ENCODE measurements around the gene TEAD1.

TEAD1 gene

GRCh38 chr11:12769834-12770345, 95.7 kb downstream of the TEAD1 start:
- no peak for DNase-seq

DNA sequence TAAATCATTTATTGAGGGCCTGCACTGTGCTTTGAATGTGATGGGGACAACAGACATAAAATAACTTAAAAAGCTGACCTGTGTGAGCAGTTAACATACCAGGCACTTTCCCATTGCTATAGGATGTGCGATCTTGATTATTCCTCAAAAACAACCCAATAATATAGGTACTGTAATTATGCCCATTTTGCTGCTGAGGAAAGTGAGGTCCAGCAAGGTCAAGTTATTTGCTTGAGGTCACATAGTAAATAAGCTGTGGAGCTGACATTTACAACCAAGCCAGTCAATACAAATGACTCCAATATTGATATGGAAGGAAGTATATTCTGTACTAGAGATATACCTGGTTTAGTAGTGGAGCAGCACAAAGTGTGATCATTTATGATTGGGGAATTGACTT, 96.2 kb downstream of the TEAD1 start:
- DNase-seq = no peak

DNA sequence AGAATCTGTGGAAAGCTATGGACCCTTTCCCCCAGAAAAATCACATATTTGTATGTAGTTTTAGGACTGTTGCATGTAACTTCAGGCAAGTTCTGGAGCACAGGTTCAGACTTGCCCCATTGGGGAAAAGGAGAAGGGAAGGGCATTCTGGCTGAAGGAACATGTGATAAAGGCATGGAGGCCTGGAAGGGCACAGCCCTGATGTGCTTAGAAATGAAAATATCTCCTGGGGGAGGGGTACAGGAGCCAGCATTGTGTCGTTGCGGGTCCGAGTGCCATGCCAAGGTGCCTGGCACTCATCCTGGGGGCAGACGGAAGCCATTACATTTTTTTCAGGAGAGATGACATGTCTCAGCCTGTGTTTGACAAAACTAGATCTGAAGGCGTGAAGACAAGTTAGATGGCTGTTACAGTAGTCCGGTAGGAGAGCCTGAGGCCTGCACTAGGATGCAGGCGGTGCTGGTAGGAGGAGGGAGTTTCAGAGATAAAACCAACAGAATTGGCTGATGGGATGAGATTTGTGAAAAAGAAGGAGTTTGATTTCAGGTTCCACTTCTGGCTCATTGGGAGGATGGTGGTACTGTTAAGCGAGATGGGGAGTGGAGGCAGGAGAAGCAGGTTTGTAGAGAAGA, 96.9 kb downstream of the TEAD1 start:
- DNase-seq = no peak

DNA sequence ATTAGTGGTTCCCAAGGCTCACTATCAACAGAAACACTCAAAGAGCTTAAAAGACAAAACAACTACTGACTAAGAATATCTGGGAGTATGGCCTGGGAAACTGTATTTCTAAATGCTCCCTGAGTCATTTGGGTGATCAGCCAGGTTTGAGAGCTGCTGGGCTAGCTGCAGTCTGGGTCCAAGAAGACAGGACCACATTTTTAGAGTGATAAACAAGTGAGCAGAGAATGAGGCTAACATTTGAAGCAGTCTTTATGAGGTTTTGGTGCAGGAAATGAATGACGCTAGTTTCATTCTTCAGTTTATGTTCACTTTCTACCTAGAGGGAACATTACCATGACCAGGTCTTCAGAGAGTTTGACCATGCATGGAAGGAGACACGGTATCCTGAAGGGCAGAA, 97.7 kb downstream of the TEAD1 start:
- DNase-seq = no peak

- DNase-seq = no peak
Observed at GRCh38 chr11:12772324-12772723, 98.1 kb downstream of the TEAD1 start.

- DNase-seq = no peak
Observed at GRCh38 chr11:12773591-12773990, 99.4 kb downstream of the TEAD1 start.

- no peak for DNase-seq
Observed at GRCh38 chr11:12775955-12776354, 101.7 kb downstream of the TEAD1 start.

- DNase-seq = no peak
Observed at GRCh38 chr11:12777208-12777874, 103.1 kb downstream of the TEAD1 start.

- DNase-seq = no peak
Observed at GRCh38 chr11:12778240-12778905, 104.2 kb downstream of the TEAD1 start.

DNA sequence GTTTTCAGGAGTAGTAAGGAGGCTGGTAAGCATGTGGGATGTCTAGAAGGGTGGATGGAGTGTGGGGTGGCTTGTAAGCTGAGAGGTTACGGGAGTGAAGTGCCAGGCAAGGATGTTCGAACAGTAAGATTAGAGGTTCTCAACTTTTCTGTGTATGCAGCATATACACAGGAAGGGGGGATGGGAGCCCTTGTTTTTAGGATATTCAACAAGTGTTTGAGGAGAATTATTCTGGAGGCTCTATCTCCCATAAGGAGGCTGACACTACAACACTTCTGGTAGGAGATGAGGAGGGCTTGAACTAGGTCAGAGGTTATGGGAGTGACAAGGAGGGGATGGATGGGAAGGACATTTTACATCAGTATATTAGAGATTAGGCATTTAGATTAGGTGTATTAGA, 109.5 kb downstream of the TEAD1 start:
- no peak for DNase-seq

- DNase-seq = no peak
Observed at GRCh38 chr11:12784445-12784844, 110.2 kb downstream of the TEAD1 start.

- no peak for DNase-seq
Observed at GRCh38 chr11:12784987-12785386, 110.8 kb downstream of the TEAD1 start.

DNA sequence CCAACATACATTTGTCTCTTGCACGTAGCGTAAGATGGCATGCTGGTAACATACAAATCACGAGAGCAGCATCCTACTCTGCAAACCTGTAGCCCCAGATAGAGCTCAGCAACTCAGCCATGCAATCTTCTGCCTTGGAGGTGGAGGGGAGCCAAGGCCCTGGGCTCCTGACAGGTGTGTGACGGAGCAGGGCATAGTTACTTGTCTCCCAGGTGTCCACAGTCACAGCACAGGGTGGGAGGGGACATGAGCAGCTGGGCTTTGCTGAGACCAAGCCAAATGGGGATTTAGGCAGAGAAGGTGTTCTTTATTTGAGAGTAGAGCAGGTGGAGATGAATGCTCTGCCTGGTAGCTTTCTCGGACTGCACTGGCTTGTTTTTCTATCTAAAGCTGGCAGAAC, 111.7 kb downstream of the TEAD1 start:
- no peak for DNase-seq

GRCh38 chr11:12786450-12786849, 112.2 kb downstream of the TEAD1 start:
- no peak for DNase-seq

DNA sequence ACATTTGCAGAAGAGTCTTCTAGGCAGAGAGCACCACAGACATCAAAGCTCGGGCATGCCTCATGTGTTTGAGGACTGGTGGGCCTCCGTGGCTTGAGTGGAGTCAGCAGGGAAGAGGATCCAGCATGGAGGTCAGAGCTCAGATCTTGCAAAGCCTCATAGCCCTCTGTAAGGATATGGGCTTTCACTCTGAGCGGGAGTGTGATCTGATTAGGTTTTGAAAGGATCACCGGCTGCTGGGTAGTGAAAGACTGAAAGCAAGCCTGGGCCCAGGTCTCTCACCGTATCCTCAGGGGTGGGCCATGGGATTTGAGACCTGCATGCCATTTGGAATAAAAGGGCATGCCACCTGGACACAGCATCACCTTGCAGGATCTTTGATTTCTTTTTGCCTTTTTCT, 112.7 kb downstream of the TEAD1 start:
- DNase-seq = no peak

DNA sequence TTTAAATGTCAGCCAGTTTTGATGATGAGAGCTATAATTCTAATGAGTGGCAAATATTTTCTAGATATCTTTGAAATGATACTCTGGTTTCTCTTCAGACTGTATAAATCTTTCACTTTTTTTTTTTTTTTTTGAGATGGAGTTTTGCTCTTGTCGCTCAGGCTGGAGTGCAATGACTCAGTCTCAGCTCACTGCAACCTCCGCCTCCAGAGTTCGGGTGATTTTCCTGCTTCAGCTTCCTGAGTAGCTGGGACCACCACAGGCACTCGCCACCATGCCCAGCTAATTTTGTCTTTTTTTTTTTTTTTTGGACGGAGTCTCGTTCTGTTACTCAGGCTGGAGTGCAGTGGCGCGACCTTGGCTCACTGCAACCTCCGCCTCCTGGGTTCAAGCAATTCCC, 113.6 kb downstream of the TEAD1 start:
- no peak for DNase-seq

DNA sequence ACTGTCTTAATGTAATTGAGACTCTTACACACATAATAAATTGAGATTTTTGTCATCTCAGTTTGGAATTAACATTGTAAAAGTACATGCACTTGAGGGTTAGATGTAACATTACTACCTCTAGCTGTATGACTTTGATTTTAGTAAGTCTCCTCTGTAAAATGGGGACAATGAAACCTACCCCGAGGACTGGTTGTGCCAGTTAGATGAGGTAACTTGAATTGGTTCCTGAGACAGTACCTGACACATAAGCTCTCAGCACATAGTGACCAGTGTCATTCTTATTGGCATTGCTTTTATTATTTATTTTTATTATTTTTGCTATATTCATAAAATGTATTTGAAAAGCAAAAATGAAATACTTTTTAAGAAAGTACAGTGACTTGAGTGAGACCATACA, 114.8 kb downstream of the TEAD1 start:
- no peak for DNase-seq

DNA sequence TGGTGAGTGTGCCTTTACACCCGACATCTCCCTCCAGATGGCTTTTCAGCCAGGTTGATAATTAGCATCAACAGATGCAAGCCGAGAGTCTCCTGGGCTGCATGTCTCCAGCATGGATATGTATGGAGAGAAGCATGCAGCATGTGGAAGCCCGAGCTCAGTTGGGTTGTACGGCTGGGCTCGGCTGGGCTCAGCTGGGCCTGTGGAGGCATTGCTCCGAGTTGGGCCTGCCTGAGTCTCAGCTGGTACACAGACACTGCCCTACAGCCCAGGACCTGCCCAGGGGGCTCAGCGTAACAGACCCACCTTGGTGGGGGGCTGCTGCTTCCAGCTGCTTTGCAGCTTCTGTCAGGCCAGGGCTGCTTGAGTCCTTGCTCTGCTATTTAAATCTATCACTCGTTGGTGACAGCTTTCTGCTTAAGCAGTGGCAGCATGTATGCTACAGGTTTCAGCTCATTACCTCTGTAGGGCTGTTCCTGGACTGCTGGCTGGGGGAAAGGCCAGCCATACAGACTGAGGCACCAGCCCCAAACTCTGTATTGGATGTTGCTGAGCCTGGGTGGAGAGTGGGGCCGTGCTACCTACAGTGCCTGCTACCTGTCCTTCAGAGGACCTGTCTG, 115.5 kb downstream of the TEAD1 start:
- no peak for DNase-seq

DNA sequence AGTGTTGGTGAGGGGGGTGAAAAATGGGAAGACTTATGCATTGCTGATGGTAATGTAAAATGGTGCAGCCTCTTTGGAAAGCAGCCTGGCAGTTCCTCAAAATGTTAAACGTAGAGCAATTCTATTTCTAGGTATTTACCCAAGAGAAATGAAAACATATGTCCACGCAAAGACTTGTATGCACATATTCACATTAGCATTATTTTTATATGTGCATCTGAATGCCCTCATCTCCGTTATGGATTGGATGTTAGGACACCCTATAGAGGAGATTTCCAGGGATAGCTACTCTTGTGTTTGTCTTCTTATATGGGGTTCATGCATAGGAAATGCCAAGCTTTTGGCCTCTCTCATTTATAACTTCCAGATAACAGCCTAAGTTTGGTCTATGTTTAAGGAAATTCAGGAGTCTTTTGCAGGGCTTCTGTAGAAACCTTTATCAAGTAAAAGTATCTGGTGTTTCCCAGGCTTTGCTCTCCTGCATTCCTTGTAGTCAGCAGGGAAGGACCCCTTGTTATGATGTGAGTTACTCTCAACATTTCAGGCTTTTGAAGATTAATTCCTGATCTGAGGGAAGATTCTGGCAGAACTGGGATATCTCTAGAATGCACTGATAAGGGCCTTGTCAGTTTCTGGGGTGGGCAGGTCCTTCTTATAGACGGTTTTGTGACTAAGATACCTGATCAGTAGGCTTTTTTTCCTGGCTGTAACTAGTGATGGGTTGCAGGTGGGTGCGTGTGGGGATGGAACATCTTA, 116.8 kb downstream of the TEAD1 start:
- DNase-seq = no peak

GRCh38 chr11:12792018-12792417, 117.8 kb downstream of the TEAD1 start:
- no peak for DNase-seq

GRCh38 chr11:12792590-12792989, 118.4 kb downstream of the TEAD1 start:
- DNase-seq = no peak

DNA sequence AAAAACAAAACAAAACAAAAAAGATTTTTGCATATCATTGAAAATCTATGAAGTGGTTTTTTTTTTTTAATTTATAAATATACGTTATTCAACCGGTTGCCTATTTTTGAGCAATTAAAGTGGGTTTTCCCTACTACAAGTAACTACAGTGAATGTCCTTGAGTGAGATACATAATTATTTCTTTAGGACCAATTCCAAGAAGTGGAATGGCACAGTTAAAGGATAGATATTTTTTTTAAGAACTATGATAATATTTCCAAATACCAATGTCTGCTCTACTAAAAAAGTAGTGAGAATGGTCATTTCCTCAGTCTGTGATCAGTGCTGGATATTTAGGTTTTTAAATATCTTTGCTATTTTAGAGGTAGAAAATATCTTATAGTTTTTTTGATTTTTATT, 118.8 kb downstream of the TEAD1 start:
- no peak for DNase-seq

DNA sequence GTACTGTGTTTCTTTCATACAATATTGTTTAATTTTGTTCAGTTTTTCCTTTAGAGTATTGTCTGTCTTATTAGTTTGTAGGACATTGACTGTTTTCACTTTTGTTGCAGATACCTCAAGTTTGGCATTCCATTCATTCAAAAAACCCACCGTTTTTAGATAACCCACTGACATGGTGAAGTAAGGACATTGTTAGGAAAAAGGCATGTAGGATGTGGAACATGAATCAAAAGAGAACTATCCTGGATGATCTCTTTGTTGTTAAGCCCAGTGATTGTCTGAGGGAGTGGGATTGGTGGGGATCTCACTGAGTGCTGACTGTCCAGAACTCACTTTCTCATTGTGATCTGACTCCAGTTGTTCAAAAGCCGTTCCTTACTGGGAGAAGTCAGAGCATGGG, 119.3 kb downstream of the TEAD1 start:
- no peak for DNase-seq
